ENCODE measurements around the gene OGFRL1. TPM values are rescaled to one million over a fixed set of nuclear protein-coding genes. Genes with fewer than 3 reads are reported as not detected.

Gene OGFRL1
- total RNA-seq, 1 donor from 2014 or later, result 35.3 TPM

GRCh38 chr6:71252960-71253359, 35.7 kb upstream of the OGFRL1 start:
- H3K9ac ChIP-seq (ENCODE audit: low read length), result no peak overlapping the region
- TF ChIP-seq EZH2 (IDR thresholded peaks at IDR 0.05; ENCODE audit: insufficient read depth, low read length), result no peak
- no peak for TF ChIP-seq CTCF (IDR thresholded peaks at IDR 0.05; ENCODE audit: insufficient read depth, low read depth, low read length)
- no peaks in the 10 kb centered on the region for H3K9me3 ChIP-seq (ENCODE audit: insufficient read depth, low read depth, low read length)
- H3K4me1 Mint-ChIP-seq (ENCODE audit: low read depth, unreplicated experiment), result peaks cover 36% of the 10 kb centered on the region
- no peaks in the 10 kb centered on the region for H3K36me3 Mint-ChIP-seq (ENCODE audit: low read depth, unreplicated experiment)
- no peaks in the 10 kb centered on the region for H3K27me3 ChIP-seq (ENCODE audit: insufficient read depth, low read length)
- H2AFZ ChIP-seq (ENCODE audit: low read depth, low read length), result no peak overlapping the region
- H3K27ac Mint-ChIP-seq (ENCODE audit: unreplicated experiment), result no peak overlapping the region
- H3K79me2 ChIP-seq (ENCODE audit: insufficient read depth, low read length), result no peaks in the 10 kb centered on the region
- no peaks in the 10 kb centered on the region for H3K36me3 ChIP-seq (ENCODE audit: insufficient read depth, low read length)
- H3K4me2 ChIP-seq (ENCODE audit: low read length), result no peak overlapping the region
- H4K20me1 ChIP-seq (ENCODE audit: insufficient read depth, low read length), result no peaks in the 10 kb centered on the region
- no peak overlapping the region for H3K4me3 ChIP-seq (ENCODE audit: insufficient read depth, low read depth, low read length)
- FAIRE-seq, result no peak
- peaks cover 25% of the 10 kb centered on the region for H3K4me1 ChIP-seq (ENCODE audit: insufficient read depth, low read length)
- H3K9me3 Mint-ChIP-seq (ENCODE audit: unreplicated experiment), result no peaks in the 10 kb centered on the region
- no peak overlapping the region for H3K4me3 Mint-ChIP-seq (ENCODE audit: unreplicated experiment)
- H3K27me3 Mint-ChIP-seq (ENCODE audit: low read depth, unreplicated experiment), result peaks cover 2% of the 10 kb centered on the region
- no peak overlapping the region for H3K27ac ChIP-seq (ENCODE audit: low read depth, low read length)
- DNase-seq (ENCODE audit: low read depth), result no peak

GRCh38 chr6:71254323-71254722, 34.3 kb upstream of the OGFRL1 start:
- peaks cover 15% of the 10 kb centered on the region for H3K4me1 ChIP-seq (ENCODE audit: insufficient read depth, low read length)
- H3K79me2 ChIP-seq (ENCODE audit: insufficient read depth, low read length), result no peaks in the 10 kb centered on the region
- Mint-ChIP-seq H3K27ac (ENCODE audit: unreplicated experiment) (no peak overlapping the region), H3K4me3 (ENCODE audit: unreplicated experiment) (no peak overlapping the region), H3K4me1 (ENCODE audit: low read depth, unreplicated experiment) (peaks cover 26% of the 10 kb centered on the region), H3K9me3 (ENCODE audit: unreplicated experiment) (no peaks in the 10 kb centered on the region), H3K27me3 (ENCODE audit: low read depth, unreplicated experiment) (peaks cover 2% of the 10 kb centered on the region), H3K36me3 (ENCODE audit: low read depth, unreplicated experiment) (no peaks in the 10 kb centered on the region)
- no peak overlapping the region for H3K4me2 ChIP-seq (ENCODE audit: low read length)
- no peak for DNase-seq (ENCODE audit: low read depth)
- no peaks in the 10 kb centered on the region for H3K27me3 ChIP-seq (ENCODE audit: insufficient read depth, low read length)
- H3K9ac ChIP-seq (ENCODE audit: low read length), result no peak overlapping the region
- H3K27ac ChIP-seq (ENCODE audit: low read depth, low read length), result no peak overlapping the region
- no peak overlapping the region for H2AFZ ChIP-seq (ENCODE audit: low read depth, low read length)
- H4K20me1 ChIP-seq (ENCODE audit: insufficient read depth, low read length), result no peaks in the 10 kb centered on the region
- TF ChIP-seq EZH2 (IDR thresholded peaks at IDR 0.05; ENCODE audit: insufficient read depth, low read length), result no peak
- TF ChIP-seq CTCF (IDR thresholded peaks at IDR 0.05; ENCODE audit: insufficient read depth, low read depth, low read length), result no peak
- no peak overlapping the region for H3K4me3 ChIP-seq (ENCODE audit: insufficient read depth, low read depth, low read length)
- no peaks in the 10 kb centered on the region for H3K9me3 ChIP-seq (ENCODE audit: insufficient read depth, low read depth, low read length)
- H3K36me3 ChIP-seq (ENCODE audit: insufficient read depth, low read length), result no peaks in the 10 kb centered on the region
- no peak for FAIRE-seq

- peaks cover 2% of the 10 kb centered on the region for H3K4me1 Mint-ChIP-seq (ENCODE audit: low read depth, unreplicated experiment)
- TF ChIP-seq CTCF (IDR thresholded peaks at IDR 0.05; ENCODE audit: insufficient read depth, low read depth, low read length) (no peak), EZH2 (IDR thresholded peaks at IDR 0.05; ENCODE audit: insufficient read depth, low read length) (no peak)
- no peak overlapping the region for H3K4me3 ChIP-seq (ENCODE audit: insufficient read depth, low read depth, low read length)
- H3K9ac ChIP-seq (ENCODE audit: low read length), result no peak overlapping the region
- no peak overlapping the region for H3K4me2 ChIP-seq (ENCODE audit: low read length)
- no peaks in the 10 kb centered on the region for H3K4me1 ChIP-seq (ENCODE audit: insufficient read depth, low read length)
- H3K27me3 Mint-ChIP-seq (ENCODE audit: low read depth, unreplicated experiment), result peaks cover 2% of the 10 kb centered on the region
- no peak overlapping the region for H3K27ac ChIP-seq (ENCODE audit: low read depth, low read length)
- H3K9me3 ChIP-seq (ENCODE audit: insufficient read depth, low read depth, low read length), result no peaks in the 10 kb centered on the region
- no peaks in the 10 kb centered on the region for H4K20me1 ChIP-seq (ENCODE audit: insufficient read depth, low read length)
- no peaks in the 10 kb centered on the region for H3K79me2 ChIP-seq (ENCODE audit: insufficient read depth, low read length)
- no peak overlapping the region for H2AFZ ChIP-seq (ENCODE audit: low read depth, low read length)
- DNase-seq (ENCODE audit: low read depth) (no peak), FAIRE-seq (no peak)
- H3K36me3 Mint-ChIP-seq (ENCODE audit: low read depth, unreplicated experiment), result no peaks in the 10 kb centered on the region
- no peaks in the 10 kb centered on the region for H3K9me3 Mint-ChIP-seq (ENCODE audit: unreplicated experiment)
- H3K27me3 ChIP-seq (ENCODE audit: insufficient read depth, low read length), result no peaks in the 10 kb centered on the region
- no peak overlapping the region for H3K27ac Mint-ChIP-seq (ENCODE audit: unreplicated experiment)
- no peaks in the 10 kb centered on the region for H3K36me3 ChIP-seq (ENCODE audit: insufficient read depth, low read length)
- H3K4me3 Mint-ChIP-seq (ENCODE audit: unreplicated experiment), result no peak overlapping the region
Observed at GRCh38 chr6:71258078-71258866, 30.3 kb upstream of the OGFRL1 start.

Measured in astrocyte (in vitro differentiated cells and primary cell).